ENCODE measurements around the gene RPS10. TPM values are rescaled to one million over a fixed set of nuclear protein-coding genes. Genes with fewer than 3 reads are reported as not detected.

RPS10 gene
- total RNA-seq, 1 experiment from 2014 or later: 2,049 TPM

GRCh38 chr6:34418367-34418766, 7.5 kb downstream of the RPS10 start:
- TF ChIP-seq CTCF (IDR thresholded peaks at IDR 0.05; ENCODE audit: unreplicated experiment): no peak
- BruUV-seq (replicated peaks): no TSS peak
- H3K9me3 Mint-ChIP-seq (ENCODE audit: low read depth, unreplicated experiment): no peaks in the 10 kb centered on the region
- intact Hi-C loops (cut with micrococcal nuclease; ENCODE audit: unreplicated experiment): no loop called here
- H3K4me3 Mint-ChIP-seq (ENCODE audit: low read depth, unreplicated experiment): no peak overlapping the region
- no peak for DNase-seq
- CTCF ChIA-PET: interaction anchor here (5.1 kb wide), 1 partner anchor 170 kb away, joined by 107 read pairs; the partner anchor contains the start of gene SMIM29
- peak overlapping the region; percentile 40 for H3K27ac Mint-ChIP-seq (ENCODE audit: unreplicated experiment)
- H3K36me3 Mint-ChIP-seq (ENCODE audit: insufficient read depth, unreplicated experiment): peaks cover 91% of the 10 kb centered on the region
- H3K4me1 Mint-ChIP-seq (ENCODE audit: low read depth, unreplicated experiment): peaks cover 52% of the 10 kb centered on the region
- no peaks in the 10 kb centered on the region for H3K27me3 Mint-ChIP-seq (ENCODE audit: unreplicated experiment)

GRCh38 chr6:34416877-34417371, 8.9 kb downstream of the RPS10 start:
- peaks cover 52% of the 10 kb centered on the region for H3K4me1 Mint-ChIP-seq (ENCODE audit: low read depth, unreplicated experiment)
- CTCF ChIA-PET: interaction anchor here (0.6 to 5.1 kb wide), 8 partner anchors 9 to 254 kb away, joined by 3 to 107 read pairs (median 4); partner anchors contain the start of genes HMGA1, RPS10 and SMIM29
- intact Hi-C loops (cut with micrococcal nuclease; ENCODE audit: unreplicated experiment): no loop called here
- H3K9me3 Mint-ChIP-seq (ENCODE audit: low read depth, unreplicated experiment): no peaks in the 10 kb centered on the region
- H3K27me3 Mint-ChIP-seq (ENCODE audit: unreplicated experiment): no peaks in the 10 kb centered on the region
- peak overlapping the region; percentile 64 for H3K27ac Mint-ChIP-seq (ENCODE audit: unreplicated experiment)
- no peak overlapping the region for H3K4me3 Mint-ChIP-seq (ENCODE audit: low read depth, unreplicated experiment)
- no peak for DNase-seq
- BruUV-seq (replicated peaks): no TSS peak
- TF ChIP-seq CTCF (IDR thresholded peaks at IDR 0.05; ENCODE audit: unreplicated experiment): no peak
- H3K36me3 Mint-ChIP-seq (ENCODE audit: insufficient read depth, unreplicated experiment): peaks cover 77% of the 10 kb centered on the region

DNA sequence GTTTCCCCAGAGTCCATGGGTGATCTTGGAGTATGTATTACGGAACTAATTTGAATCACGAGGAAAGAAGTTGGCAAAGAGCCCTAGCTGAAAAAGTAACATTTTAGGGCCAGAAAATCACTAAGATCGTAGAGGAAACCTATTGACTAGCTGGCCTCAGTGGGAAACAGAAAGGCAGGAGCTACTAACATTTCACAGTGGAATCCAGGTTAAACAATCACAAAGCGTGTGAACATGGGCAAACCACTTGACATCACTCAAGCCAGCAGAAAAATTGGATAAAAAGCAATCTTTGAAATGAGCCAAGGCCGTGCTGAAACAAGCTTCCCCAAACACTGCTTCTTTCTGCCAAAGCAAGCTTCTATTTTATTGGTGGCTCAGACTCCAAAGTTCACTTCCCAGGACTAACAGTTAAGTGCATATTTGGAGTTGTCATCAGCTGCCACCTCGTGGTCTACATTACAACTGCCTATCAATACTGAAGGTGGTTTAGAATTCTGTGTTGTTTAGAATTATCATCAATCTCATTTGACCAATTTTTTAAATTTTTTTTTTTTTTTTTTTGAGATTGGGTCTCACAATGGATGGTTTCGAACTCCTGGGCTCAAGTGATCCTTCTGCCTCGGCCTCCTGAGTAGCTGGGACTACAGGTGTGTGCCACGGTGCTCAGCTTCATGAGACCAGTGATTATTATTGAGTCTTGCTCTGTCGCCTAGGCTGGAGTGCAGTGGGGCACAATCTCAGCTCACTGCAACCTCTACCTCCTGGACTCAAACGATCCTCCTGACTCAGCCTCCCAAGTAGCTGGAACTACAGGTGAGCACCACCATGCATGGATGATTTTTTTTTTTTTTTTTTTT, 10.6 kb downstream of the RPS10 start:
- intact Hi-C loops (cut with micrococcal nuclease; ENCODE audit: unreplicated experiment): loop anchor here (1.0 kb wide), 3 partner anchors 166 to 251 kb away; partner anchors contain the start of gene SMIM29
- no TSS peak for BruUV-seq (replicated peaks)
- Mint-ChIP-seq H3K4me1 (ENCODE audit: low read depth, unreplicated experiment) (peaks cover 43% of the 10 kb centered on the region), H3K36me3 (ENCODE audit: insufficient read depth, unreplicated experiment) (peaks cover 60% of the 10 kb centered on the region), H3K9me3 (ENCODE audit: low read depth, unreplicated experiment) (no peaks in the 10 kb centered on the region), H3K27me3 (ENCODE audit: unreplicated experiment) (no peaks in the 10 kb centered on the region), H3K4me3 (ENCODE audit: low read depth, unreplicated experiment) (no peak overlapping the region), H3K27ac (ENCODE audit: unreplicated experiment) (peak overlapping the region; percentile 62)
- CTCF ChIA-PET: interaction anchor here (0.6 to 5.1 kb wide), 57 partner anchors 11 to 770 kb away, joined by 3 to 107 read pairs (median 5); partner anchors contain the start of genes HMGA1, RPS10, SMIM29 and TAF11
- DNase-seq: peak; percentile 72
- peak; percentile 85 for TF ChIP-seq CTCF (IDR thresholded peaks at IDR 0.05; ENCODE audit: unreplicated experiment)

GRCh38 chr6:34412643-34413214, 13.1 kb downstream of the RPS10 start:
- CTCF ChIA-PET: no interaction called here
- no peak for DNase-seq
- Mint-ChIP-seq H3K36me3 (ENCODE audit: insufficient read depth, unreplicated experiment) (peaks cover 35% of the 10 kb centered on the region), H3K27me3 (ENCODE audit: unreplicated experiment) (no peaks in the 10 kb centered on the region), H3K27ac (ENCODE audit: unreplicated experiment) (no peak overlapping the region), H3K4me3 (ENCODE audit: low read depth, unreplicated experiment) (no peak overlapping the region), H3K4me1 (ENCODE audit: low read depth, unreplicated experiment) (peaks cover 32% of the 10 kb centered on the region), H3K9me3 (ENCODE audit: low read depth, unreplicated experiment) (no peaks in the 10 kb centered on the region)
- TF ChIP-seq CTCF (IDR thresholded peaks at IDR 0.05; ENCODE audit: unreplicated experiment): no peak
- intact Hi-C loops (cut with micrococcal nuclease; ENCODE audit: unreplicated experiment): no loop called here
- BruUV-seq (replicated peaks): no TSS peak

All from Calu3 (cell line).